ENCODE results near the gene PCDHB6.
"Not testable (repeated sequence)": the region's sequence is repeated elsewhere in the genome, so short reads cannot be mapped to it uniquely, and the experiment has no call there.

DNA sequence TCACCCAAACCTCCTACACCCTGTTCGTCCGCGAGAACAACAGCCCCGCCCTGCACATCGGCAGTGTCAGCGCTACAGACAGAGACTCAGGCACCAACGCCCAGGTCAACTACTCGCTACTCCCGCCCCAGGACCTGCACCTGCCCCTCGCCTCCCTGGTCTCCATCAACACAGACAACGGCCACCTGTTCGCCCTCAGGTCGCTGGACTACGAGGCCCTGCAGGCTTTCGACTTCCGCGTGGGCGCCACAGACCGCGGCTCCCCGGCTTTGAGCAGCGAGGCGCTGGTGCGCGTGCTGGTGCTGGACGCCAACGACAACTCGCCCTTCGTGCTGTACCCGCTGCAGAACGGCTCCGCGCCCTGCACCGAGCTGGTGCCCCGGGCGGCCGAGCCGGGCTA lies 51.3 kb downstream of the PCDHB6 start:
- TF ChIP-seq CTCF (conservative IDR thresholded peaks at IDR 0.05 in 1 of 2, IDR thresholded peaks at IDR 0.05 in 1 of 2; ENCODE audit: low read depth in 1 of 2, low read length in 2 of 2); EZH2 (IDR thresholded peaks at IDR 0.05; ENCODE audit: low read length, missing control alignments): not testable (repeated sequence)
